Brain microvascular endothelial cell (primary cell): ENCODE data around the gene DNAI4.

Source experiments
- DNase-seq: peaks from one replicate; pipeline ENCODE4 v3.0.0-alpha.2; 2020
- H3K27ac ChIP-seq: fragments of 250-450 bp; sonication (Bioruptor Pico); 2 replicates; pipeline ENCODE4 v1.5.1; 2020; ENCODE audit warnings: mild to moderate bottlenecking, moderate library complexity
- H3K27me3 ChIP-seq: fragments of 250-450 bp; sonication (Bioruptor Pico); replicated peaks from 2 replicates; pipeline ENCODE4 v1.5.1; 2020; ENCODE audit warnings: mild to moderate bottlenecking
- H3K36me3 ChIP-seq: fragments of 250-450 bp; sonication (Bioruptor Pico); replicated peaks from 2 replicates; pipeline ENCODE4 v1.5.1; 2020; ENCODE audit warnings: mild to moderate bottlenecking
- H3K4me3 ChIP-seq: 2 replicates; pipeline ENCODE4 v1.5.1; 2011; ENCODE audit warnings: low read depth, mild to moderate bottlenecking, control low read depth, low read length, moderate library complexity
- CTCF ChIP-seq: IDR thresholded peaks from 2 replicates; pipeline ENCODE4 v1.5.1; 2011; ENCODE audit warnings: low read depth, mild to moderate bottlenecking, moderate library complexity, low read length, control low read depth, inconsistent platforms; ENCODE audit errors: missing control alignments
- in situ Hi-C: cut with HindIII; loops from 2 replicates; pipeline ENCODE4 v1.10.0; 2017; ENCODE audit warnings: low sequenced_read_pairs, low pct_ligation_motif_present

Gene DNAI4

DNA sequence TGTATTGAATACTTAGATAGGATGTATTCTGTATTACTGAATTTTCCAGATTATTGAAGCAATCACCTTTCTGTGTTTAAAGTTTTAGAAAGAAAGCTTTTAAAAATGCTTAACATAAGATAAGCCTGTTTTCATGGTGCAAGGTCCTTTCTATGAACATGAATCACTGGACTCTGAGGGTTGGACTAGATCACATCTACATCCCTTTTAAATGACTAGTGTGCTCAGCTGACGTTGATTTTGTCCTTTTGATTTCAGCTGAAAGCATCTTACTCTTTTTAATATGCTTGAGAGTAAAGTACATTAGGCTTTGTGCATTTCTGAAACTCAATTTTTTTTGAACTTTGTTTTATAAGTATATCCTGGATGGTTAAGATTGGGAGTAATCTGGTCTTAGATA is 16.3 kb upstream of the DNAI4 start:
- no peak for TF ChIP-seq CTCF
- Histone ChIP-seq H3K27ac (peak overlapping the region; percentile 58), H3K36me3 (peaks cover 3% of the 10 kb centered on the region), H3K4me3 (no peak overlapping the region), H3K27me3 (no peaks in the 10 kb centered on the region)
- in situ Hi-C loops, result no loop called here
- peak; percentile 65 for DNase-seq

GRCh38 chr1:66938613-66939012 is 14.0 kb upstream of the DNAI4 start:
- in situ Hi-C loops, result no loop called here
- H3K4me3 ChIP-seq, result no peak overlapping the region
- no peaks in the 10 kb centered on the region for H3K36me3 ChIP-seq
- DNase-seq, result no peak
- peak overlapping the region; percentile 11 for H3K27ac ChIP-seq
- no peaks in the 10 kb centered on the region for H3K27me3 ChIP-seq
- no peak for TF ChIP-seq CTCF

GRCh38 chr1:66937529-66938234 is 13.0 kb upstream of the DNAI4 start:
- DNase-seq, result no peak
- TF ChIP-seq CTCF, result no peak
- H3K36me3 ChIP-seq, result no peaks in the 10 kb centered on the region
- H3K4me3 ChIP-seq, result no peak overlapping the region
- H3K27me3 ChIP-seq, result no peaks in the 10 kb centered on the region
- no peak overlapping the region for H3K27ac ChIP-seq
- in situ Hi-C loops, result no loop called here

GRCh38 chr1:66933887-66934700 is 9.4 kb upstream of the DNAI4 start:
- DNase-seq, result no peak
- no peak overlapping the region for H3K4me3 ChIP-seq
- in situ Hi-C loops, result no loop called here
- H3K27ac ChIP-seq, result no peak overlapping the region
- H3K36me3 ChIP-seq, result no peaks in the 10 kb centered on the region
- no peaks in the 10 kb centered on the region for H3K27me3 ChIP-seq
- no peak for TF ChIP-seq CTCF

DNA sequence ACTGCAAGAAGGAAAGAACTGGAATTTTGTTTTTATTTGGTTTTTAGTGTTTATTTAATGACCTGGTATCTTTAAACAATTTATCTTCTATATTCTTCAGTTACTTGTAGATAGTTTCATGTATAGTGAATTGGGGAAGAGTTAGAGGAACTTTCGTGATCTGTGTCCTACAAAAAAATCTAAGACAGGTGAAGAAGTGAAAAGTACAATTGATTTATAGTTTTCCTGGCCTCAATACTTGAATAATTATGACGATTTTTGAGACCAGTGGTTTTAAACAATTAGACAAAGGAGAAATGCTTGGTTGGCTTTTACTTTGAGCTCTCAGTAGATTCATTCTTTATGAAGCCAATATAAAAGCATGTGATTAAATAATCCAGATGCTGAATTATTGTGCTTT is 7.6 kb upstream of the DNAI4 start:
- Histone ChIP-seq H3K27ac (no peak overlapping the region), H3K36me3 (no peaks in the 10 kb centered on the region), H3K27me3 (no peaks in the 10 kb centered on the region), H3K4me3 (no peak overlapping the region)
- in situ Hi-C loops, result no loop called here
- DNase-seq, result no peak
- no peak for TF ChIP-seq CTCF
